Vagina (tissue), 2 donors: Measurements from ENCODE around the gene FOXO3.

Experiments
- CTCF ChIP-seq, 3 experiments: fragments of 450-650 bp in 2 of 3; fragments of 200-600 bp in 1 of 3; sonication (generic) in 1 of 3; IDR thresholded peaks; one replicate each; pipeline ENCODE4 v1.5.1; 2017 to 2019; ENCODE audit warnings: antibody characterized with exemption in 3 of 3, mild to moderate bottlenecking in 2 of 3, moderate library complexity in 2 of 3
- POLR2A ChIP-seq, 2 donors: fragments of 450-650 bp; IDR thresholded peaks; one replicate each; pipeline ENCODE4 v1.6.1; 2017; ENCODE audit warnings: antibody characterized with exemption in 2 of 2, mild to moderate bottlenecking in 2 of 2, moderate library complexity in 2 of 2

DNA sequence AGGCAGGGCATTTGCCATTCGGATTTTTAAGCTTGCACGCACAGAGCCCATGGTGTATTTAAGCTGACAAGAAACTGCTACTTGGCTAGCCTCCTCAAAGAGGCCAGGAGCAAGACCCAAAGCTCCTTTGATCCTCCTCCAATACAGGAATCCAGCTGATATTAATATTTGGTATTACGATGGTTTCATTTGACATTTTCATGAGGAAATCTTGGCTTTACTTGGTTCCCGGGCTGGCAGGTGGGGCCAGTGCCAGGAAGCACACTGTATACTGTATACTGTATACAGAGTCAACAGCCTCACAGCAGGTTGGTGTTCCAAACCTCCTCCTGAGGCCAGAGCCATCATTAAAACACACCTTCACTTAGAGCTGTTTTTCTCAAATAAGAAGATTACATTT, 149.3 kb downstream of the FOXO3 start:
- TF ChIP-seq CTCF (IDR thresholded peaks at IDR 0.05) (no peak), POLR2A (IDR thresholded peaks at IDR 0.05) (no peak)
